Measurements from ENCODE around the gene TEX38. TPM values are rescaled to one million over a fixed set of nuclear protein-coding genes. Genes with fewer than 3 reads are reported as not detected.
A peak's percentile ranks its signal among the peaks of the same experiment; 100 is the strongest.
"Not testable (repeated sequence)": the region's sequence is repeated elsewhere in the genome, so short reads cannot be mapped to it uniquely, and the experiment has no call there.

Gene TEX38
- total RNA-seq, 2 experiments from 2014 or later: not detected

- POLR2A ChIA-PET: no interaction called here
- H3K9me3 Mint-ChIP-seq: peaks cover 2% of the 10 kb centered on the region
- H3K9me3 ChIP-seq (ENCODE audit: control insufficient read depth in 1 of 2, insufficient read depth in 1 of 2, low read length in 2 of 2): no peaks in the 10 kb centered on the region
- no peak for ATAC-seq (ENCODE audit: poor library complexity)
- H3K27me3 Mint-ChIP-seq: no peaks in the 10 kb centered on the region
- no peak overlapping the region for H3K4me3 Mint-ChIP-seq
- H3K27me3 ChIP-seq (ENCODE audit: control insufficient read depth in 1 of 2, insufficient read depth in 2 of 2, low read length in 2 of 2): no peaks in the 10 kb centered on the region
- peaks cover 84% of the 10 kb centered on the region for H3K36me3 Mint-ChIP-seq (ENCODE audit: low read depth)
- peaks cover 48% of the 10 kb centered on the region for H3K36me3 ChIP-seq (ENCODE audit: insufficient read depth, low read length)
- intact Hi-C loops (cut with DNase I, micrococcal nuclease): no loop called here
- H3K27ac Mint-ChIP-seq: no peak overlapping the region
- no peaks in the 10 kb centered on the region for H3K4me1 ChIP-seq (ENCODE audit: insufficient read depth, low read length)
- no peak for DNase-seq
- CTCF ChIA-PET: no interaction called here
- no peak overlapping the region for H3K4me3 ChIP-seq (ENCODE audit: low read length)
- TF ChIP-seq CTCF (IDR thresholded peaks at IDR 0.05): no peak
- no peak overlapping the region for H3K27ac ChIP-seq (ENCODE audit: low read depth in 1 of 2, low read length in 2 of 2)
- no peaks in the 10 kb centered on the region for H3K4me1 Mint-ChIP-seq (ENCODE audit: low read depth)
These were observed 12.3 kb upstream of the TEX38 start for GRCh38 chr1:46659307-46659870.

- POLR2A ChIA-PET: interaction anchor here (0.6 kb wide), 1 partner anchor 59 kb away, joined by 4 read pairs; no protein-coding TSS in a partner anchor
- CTCF ChIA-PET; H3K27ac Mint-ChIP-seq; ATAC-seq (ENCODE audit: poor library complexity); H3K9me3 ChIP-seq (ENCODE audit: control insufficient read depth in 1 of 2, insufficient read depth in 1 of 2, low read length in 2 of 2); H3K27me3 ChIP-seq (ENCODE audit: control insufficient read depth in 1 of 2, insufficient read depth in 2 of 2, low read length in 2 of 2); H3K4me1 ChIP-seq (ENCODE audit: insufficient read depth, low read length); H3K27me3 Mint-ChIP-seq; H3K27ac ChIP-seq (ENCODE audit: low read depth in 1 of 2, low read length in 2 of 2); H3K4me1 Mint-ChIP-seq (ENCODE audit: low read depth); H3K9me3 Mint-ChIP-seq; intact Hi-C loops (cut with DNase I, micrococcal nuclease); H3K4me3 ChIP-seq (ENCODE audit: low read length); H3K4me3 Mint-ChIP-seq: not testable (repeated sequence)
- peaks cover 85% of the 10 kb centered on the region for H3K36me3 Mint-ChIP-seq (ENCODE audit: low read depth)
- peaks cover 50% of the 10 kb centered on the region for H3K36me3 ChIP-seq (ENCODE audit: insufficient read depth, low read length)
- peak in 1 of 14 experiments; percentile 8 for DNase-seq
These were observed 11.5 kb upstream of the TEX38 start for GRCh38 chr1:46660116-46660515.

- Mint-ChIP-seq H3K4me1 (ENCODE audit: low read depth) (peaks cover 16% of the 10 kb centered on the region), H3K36me3 (ENCODE audit: low read depth) (peaks cover 72% of the 10 kb centered on the region)
- peaks cover 17% of the 10 kb centered on the region for H3K4me1 ChIP-seq (ENCODE audit: insufficient read depth, low read length)
- H3K27ac Mint-ChIP-seq; DNase-seq; ATAC-seq (ENCODE audit: poor library complexity); H3K4me3 Mint-ChIP-seq; H3K27me3 ChIP-seq (ENCODE audit: control insufficient read depth in 1 of 2, insufficient read depth in 2 of 2, low read length in 2 of 2); H3K4me3 ChIP-seq (ENCODE audit: low read length); H3K9me3 ChIP-seq (ENCODE audit: control insufficient read depth in 1 of 2, insufficient read depth in 1 of 2, low read length in 2 of 2); intact Hi-C loops (cut with DNase I, micrococcal nuclease); CTCF ChIA-PET; H3K27me3 Mint-ChIP-seq; H3K9me3 Mint-ChIP-seq; H3K27ac ChIP-seq (ENCODE audit: low read depth in 1 of 2, low read length in 2 of 2): not testable (repeated sequence)
- POLR2A ChIA-PET: interaction anchor here (0.6 kb wide), 1 partner anchor 60 kb away, joined by 3 read pairs; no protein-coding TSS in a partner anchor
- peaks cover 27% of the 10 kb centered on the region for H3K36me3 ChIP-seq (ENCODE audit: insufficient read depth, low read length)
These were observed 8.7 kb upstream of the TEX38 start for GRCh38 chr1:46662919-46663318.

- peaks cover 16% of the 10 kb centered on the region for H3K4me1 Mint-ChIP-seq (ENCODE audit: low read depth)
These were observed 5.7 kb upstream of the TEX38 start for GRCh38 chr1:46665983-46666382.

More at GRCh38 chr1:46665983-46666382, 5.7 kb upstream of the TEX38 start:
- intact Hi-C loops (cut with DNase I, micrococcal nuclease): loop anchor here (2.0 to 5.0 kb wide), 3 partner anchors 49 to 61 kb away; partner anchors contain the start of genes EFCAB14 (in 1 of the 2), MKNK1 (in 1 of the 2) and MOB3C (in 1 of the 2)
- Histone ChIP-seq H3K9me3 (ENCODE audit: control insufficient read depth in 1 of 2, insufficient read depth in 1 of 2, low read length in 2 of 2) (no peaks in the 10 kb centered on the region), H3K4me3 (ENCODE audit: low read length) (no peak overlapping the region), H3K27me3 (ENCODE audit: control insufficient read depth in 1 of 2, insufficient read depth in 2 of 2, low read length in 2 of 2) (no peaks in the 10 kb centered on the region), H3K4me1 (ENCODE audit: insufficient read depth, low read length) (peaks cover 22% of the 10 kb centered on the region), H3K36me3 (ENCODE audit: insufficient read depth, low read length) (peaks cover 21% of the 10 kb centered on the region), H3K27ac (ENCODE audit: low read depth in 1 of 2, low read length in 2 of 2) (no peak overlapping the region)
- DNase-seq (no peak), ATAC-seq (ENCODE audit: poor library complexity) (no peak)
- no peak for TF ChIP-seq CTCF (IDR thresholded peaks at IDR 0.05)
- CTCF ChIA-PET: no interaction called here
- peak overlapping the region; percentile 87 for H3K4me3 Mint-ChIP-seq
- no peak overlapping the region for H3K27ac Mint-ChIP-seq
- H3K9me3 Mint-ChIP-seq: no peaks in the 10 kb centered on the region
- no peaks in the 10 kb centered on the region for H3K27me3 Mint-ChIP-seq
- H3K36me3 Mint-ChIP-seq (ENCODE audit: low read depth): peaks cover 48% of the 10 kb centered on the region
- POLR2A ChIA-PET: no interaction called here

Measured in CD4-positive, alpha-beta T cell (primary cell).